IPS DF 4.7 (cell line): ENCODE measurements around the gene RAI1.

Experiments used
- DNase-seq: peaks from one replicate; pipeline ENCODE4 v3.0.0-alpha.2; 2013; ENCODE audit warnings: low spot score; ENCODE audit errors: extremely low read depth

RAI1 gene

GRCh38 chr17:17842111-17842876 is 161.0 kb downstream of the RAI1 start:
- DNase-seq = no peak

- DNase-seq = no peak
Observed at GRCh38 chr17:17843096-17843495, 161.8 kb downstream of the RAI1 start.

GRCh38 chr17:17844079-17844478 is 162.8 kb downstream of the RAI1 start:
- DNase-seq = no peak

GRCh38 chr17:17844500-17844899 is 163.2 kb downstream of the RAI1 start:
- DNase-seq = no peak

DNA sequence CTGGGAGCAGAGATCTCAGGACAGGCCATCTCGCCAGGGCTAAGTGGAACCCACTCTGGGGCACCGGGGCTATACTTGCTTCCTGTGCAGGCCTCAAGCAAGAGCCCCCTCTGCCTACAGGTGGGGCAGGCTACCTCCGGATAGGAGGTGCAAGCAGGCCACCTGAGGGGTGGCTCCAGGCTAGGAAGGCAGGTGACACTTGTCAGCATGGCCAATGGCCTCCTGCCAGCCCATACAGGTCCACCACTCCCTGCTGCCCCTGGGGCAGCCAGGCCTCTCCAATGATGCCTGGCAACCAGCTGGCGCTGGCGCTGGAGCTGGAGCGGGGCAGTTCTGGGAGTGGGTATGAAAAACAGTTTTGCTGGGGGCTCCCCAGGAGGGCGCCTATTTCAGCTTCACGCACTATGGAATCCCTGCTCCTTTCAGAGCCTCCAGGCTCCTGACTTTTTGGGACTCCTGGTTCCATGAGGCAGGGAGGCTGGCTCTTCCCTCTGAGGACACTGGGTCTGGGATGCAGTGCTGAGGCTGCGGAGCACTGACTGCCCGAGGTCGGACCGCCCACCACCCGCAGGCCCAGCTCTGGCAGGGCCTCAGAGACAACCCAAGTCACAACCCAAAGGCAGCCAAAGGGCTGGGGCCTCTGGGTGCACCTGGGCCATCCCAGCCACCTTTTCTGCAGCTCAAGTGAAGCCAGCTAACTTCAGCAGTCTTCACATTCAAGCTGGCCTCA is 164.0 kb downstream of the RAI1 start:
- no peak for DNase-seq

DNA sequence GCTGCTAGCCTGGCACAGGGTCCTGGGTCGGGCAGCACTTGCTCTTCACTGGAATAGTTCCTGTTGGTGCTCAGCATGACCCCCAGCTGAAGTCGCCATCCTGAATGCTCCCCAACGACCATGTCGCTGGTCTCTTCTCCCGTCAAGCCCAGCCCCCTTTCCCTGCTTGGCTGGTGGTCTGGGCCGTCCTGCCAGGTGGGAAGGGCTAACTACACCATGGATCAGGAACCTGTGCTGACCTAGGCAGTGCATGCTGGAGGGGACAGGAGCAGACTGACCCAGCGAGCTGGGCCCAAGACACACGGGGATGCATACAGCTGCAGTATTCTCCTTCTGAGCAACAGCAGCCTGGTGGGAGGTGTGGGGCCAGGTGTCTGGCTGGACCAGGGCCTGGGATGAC is 164.7 kb downstream of the RAI1 start:
- no peak for DNase-seq

DNA sequence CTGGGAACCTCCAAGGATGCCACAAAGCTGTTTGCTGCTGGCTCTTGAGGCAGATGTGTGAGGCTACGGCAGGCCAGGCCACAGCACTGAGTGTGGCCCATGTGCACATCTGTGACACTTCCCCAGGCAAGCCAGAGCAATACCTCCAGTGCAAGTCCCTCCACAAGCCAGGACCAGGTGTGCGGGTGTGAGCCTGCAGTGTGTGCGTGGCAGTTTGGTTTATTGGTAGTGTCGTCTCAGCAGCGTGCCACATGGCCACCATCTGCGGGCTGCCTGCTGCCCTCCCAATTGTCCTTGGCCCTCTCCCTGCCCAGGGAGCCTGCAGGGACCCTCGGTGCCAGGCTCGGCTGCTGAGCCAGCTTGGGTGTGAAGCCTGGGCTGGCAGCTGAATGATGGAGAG is 165.4 kb downstream of the RAI1 start:
- no peak for DNase-seq

GRCh38 chr17:17847118-17847689 is 165.9 kb downstream of the RAI1 start:
- DNase-seq = no peak

- no peak for DNase-seq
Observed at GRCh38 chr17:17847726-17848125, 166.5 kb downstream of the RAI1 start.

DNA sequence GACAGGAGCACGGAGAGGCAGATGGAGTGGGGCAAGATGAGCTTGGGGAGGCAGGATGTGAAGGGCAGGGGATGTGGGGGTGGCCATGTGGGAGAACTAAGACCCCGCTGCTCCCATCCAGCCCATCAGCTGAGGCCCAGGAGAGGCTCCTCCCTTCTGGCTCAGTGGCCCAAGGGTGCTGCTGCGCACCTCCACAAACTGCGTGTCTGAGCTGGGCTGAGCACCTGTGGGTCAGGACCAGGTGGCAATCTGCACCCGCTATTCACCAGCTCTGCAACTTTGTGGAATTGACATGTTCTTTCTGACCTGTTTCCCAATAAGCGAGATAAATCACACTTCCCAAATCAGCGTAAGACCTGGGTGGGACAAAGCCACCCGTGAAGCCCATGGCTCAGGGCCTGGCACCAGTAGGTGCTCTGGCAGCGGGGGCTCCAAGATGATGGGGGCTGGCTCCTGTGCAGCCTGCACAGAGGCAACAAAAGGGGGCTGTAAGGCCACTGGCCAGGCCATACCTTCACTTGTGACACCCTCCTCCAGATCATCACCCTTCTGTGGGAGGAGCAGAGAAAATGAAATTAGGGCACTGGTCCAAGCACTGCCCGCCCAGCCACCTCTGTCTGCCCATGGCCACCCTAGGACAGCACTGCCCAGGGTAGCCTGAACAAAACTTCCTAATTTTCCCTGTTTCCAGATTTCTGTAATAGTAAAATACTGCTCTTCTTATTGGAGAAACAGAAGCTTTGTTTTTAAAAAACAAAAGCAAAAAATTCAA is 167.2 kb downstream of the RAI1 start:
- DNase-seq = no peak

DNA sequence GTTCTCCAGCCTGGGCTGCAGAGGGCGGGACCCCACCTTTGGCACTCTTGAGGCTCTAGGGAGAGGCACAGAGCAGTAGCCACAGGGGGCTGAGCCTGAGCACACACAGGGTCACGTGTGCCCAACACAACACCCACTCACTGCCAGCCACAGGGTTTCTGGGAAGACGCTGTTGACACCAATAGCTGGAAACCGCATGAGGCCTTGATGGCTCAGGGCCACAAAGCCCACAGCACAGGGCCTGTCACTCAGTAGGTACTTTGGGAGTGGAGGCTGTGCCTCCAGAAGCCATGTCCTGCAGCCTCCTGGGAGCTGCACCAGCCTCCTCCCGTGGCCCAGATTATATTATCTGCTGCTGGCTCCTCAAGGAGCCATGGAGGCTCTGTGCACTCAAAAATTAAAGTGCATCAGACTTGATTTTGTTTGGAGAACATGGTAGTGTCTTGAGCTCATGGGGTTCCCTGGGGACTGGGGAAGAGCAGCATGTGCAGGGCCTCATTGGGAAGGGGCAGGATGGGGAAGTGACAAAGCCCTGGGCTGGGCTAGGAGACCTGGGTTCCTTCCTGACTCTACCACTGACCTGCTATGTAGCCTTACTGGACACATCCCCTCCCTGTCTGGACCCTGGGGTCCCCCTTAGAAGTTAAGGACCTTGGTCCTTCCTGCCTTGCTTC is 168.0 kb downstream of the RAI1 start:
- DNase-seq = no peak

DNA sequence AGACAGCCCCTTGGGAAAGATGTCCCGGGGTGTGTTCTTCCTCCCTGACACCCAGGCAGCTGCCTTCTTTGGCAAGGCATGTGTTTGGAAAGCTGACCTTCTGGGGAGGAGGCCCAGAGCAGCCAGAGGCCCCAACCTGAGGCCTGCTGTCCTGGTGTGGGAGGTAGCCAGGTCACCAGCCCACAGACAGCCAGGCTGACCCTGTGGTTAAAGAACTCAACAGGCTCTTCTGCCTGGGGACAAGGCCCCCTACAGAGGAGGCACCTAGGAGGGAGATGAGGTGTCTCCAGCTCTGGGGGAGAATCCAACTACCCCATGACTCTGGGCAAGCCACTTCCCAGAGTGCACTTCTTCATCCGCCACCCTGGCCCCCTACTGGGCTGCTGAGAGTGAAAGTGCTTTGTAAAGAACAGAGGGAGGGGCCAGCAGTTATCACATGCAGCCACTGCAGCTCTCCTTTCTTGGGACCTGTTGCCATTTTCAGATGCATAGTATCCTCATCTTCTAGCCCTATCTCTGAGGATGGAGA is 168.7 kb downstream of the RAI1 start:
- DNase-seq = no peak

- no peak for DNase-seq
Observed at GRCh38 chr17:17851103-17852002, 170.1 kb downstream of the RAI1 start.

GRCh38 chr17:17852930-17853329 is 171.7 kb downstream of the RAI1 start:
- DNase-seq = no peak

- no peak for DNase-seq
Observed at GRCh38 chr17:17853811-17854447, 172.7 kb downstream of the RAI1 start.

DNA sequence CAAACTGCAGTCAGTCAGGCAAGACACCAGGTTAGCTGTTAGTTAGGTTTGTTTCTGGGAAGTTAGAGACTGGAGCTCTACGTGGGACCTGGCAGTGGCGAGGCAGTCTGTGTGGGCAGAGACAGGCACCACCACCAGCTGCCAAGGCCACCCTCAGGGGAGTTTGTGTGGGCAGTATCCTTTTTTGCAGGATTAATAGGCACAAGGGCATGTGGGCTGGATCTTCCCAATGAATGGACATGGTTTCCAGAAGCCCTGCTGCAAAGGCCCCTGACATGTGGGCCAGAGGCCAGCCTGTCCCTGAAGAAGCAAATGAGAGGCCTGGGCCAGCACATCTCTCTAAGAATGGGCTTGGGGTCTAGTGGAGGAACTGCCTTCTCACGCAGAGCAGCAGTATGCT is 174.7 kb downstream of the RAI1 start:
- DNase-seq = no peak

GRCh38 chr17:17856386-17856785 is 175.1 kb downstream of the RAI1 start:
- no peak for DNase-seq

- DNase-seq = no peak
Observed at GRCh38 chr17:17857496-17857895, 176.2 kb downstream of the RAI1 start.
